ENCODE measurements around the gene DRP2.
"Not testable (repeated sequence)": the region's sequence is repeated elsewhere in the genome, so short reads cannot be mapped to it uniquely, and the experiment has no call there.

DRP2 gene

DNA sequence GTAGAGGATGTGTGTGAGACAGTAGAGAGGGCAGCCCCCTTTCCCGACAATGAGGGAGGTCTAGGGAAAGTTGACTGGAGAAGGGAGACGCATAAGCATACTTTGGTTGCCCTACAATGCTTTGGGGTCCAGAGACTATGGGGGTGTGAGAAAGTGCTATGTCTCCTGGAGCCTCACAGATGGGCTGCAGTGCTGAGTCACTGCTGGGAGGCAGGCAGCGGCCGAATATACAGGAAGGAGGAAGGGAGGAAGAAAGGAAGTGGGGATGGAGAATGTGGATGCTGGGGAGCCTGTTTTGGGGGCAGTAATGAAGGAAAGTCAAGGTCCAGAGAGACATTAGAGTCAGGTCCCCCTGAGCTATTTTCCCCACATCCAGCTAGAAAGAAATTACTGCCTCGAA, 12.7 kb downstream of the DRP2 start:
- no peak for DNase-seq (ENCODE audit: low spot score)

DNA sequence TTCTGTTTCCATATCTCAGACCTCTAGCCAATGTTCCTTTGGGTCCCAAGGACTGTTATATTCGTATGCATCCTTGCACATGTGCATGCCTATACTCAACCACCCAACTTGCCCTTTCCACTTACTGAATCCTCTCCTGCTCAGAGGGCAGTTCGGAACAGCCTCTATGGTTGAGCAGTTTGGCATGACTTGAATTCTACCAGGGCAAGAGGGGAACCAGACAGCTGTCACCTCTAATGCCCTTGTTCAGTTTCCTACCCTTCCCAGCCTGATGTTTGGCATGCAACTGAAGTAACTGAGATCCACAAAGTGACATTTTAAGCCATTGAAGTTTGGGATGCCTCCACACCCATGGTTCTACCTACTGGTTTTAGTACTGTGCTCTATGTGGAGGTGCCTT, 17.5 kb downstream of the DRP2 start:
- no peak for DNase-seq (ENCODE audit: low spot score)

DNA sequence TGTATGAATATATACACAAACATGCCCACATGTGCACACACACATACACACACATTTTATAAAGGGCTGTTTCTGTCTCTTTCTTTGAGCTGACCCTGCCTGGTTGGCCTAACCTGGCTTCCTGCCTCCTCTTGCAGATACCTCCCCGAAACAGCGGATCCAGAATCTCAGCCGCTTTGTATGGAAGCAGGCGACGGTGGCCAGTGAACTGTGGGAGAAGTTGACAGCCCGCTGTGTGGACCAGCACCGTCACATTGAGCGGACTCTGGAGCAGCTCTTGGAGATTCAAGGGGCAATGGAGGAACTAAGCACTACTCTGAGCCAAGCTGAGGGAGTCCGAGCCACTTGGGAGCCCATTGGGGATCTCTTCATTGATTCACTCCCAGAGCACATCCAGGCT, 21.9 kb downstream of the DRP2 start:
- DNase-seq (ENCODE audit: low spot score) = no peak

- peak; percentile 35 for DNase-seq (ENCODE audit: low spot score)
Observed at GRCh38 chrX:101252634-101253033, 33.0 kb downstream of the DRP2 start.

DNA sequence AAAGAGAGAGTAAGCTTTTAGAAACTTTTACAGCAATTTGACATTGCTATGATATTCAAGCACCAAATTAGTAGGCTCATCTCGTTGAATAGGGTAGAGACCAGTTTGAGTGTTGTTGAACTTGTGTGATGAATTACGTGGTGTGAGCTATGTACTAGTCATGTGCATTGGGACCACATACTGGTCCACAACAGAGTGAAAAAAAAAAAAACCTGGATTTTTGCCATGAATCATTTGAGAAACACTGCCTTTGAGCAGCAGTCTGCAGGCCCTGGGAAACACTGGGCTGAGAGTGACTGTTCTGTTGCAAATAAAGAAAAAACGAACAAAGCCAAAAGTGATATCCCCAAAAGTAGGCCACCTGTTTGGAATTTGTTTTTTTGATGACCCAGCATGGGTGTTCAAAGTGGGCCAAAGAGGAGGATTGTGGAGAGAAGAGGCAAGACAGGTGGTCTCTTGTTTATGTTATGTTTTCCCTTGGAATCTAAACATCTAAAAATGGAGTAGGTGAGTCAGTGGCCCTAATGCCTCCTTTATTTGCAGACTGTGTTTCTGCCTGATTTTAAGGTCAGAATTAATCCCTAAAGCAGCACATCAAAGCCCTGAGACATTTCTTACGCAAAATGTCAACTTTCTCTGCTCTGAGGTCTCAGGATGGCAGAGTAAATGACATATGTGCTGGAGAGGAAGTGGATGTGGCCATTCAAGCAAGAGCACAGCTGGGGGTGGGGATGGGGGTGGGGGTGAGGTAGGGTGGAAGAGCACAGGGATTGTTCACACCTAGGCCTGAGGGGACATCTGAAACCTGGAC, 38.1 kb downstream of the DRP2 start:
- peak; percentile 17 for DNase-seq (ENCODE audit: low spot score)

- no peak for DNase-seq (ENCODE audit: low spot score)
Observed at GRCh38 chrX:101258259-101258581, 38.6 kb downstream of the DRP2 start.

GRCh38 chrX:101260435-101260834, 40.8 kb downstream of the DRP2 start:
- peak; percentile 29 for DNase-seq (ENCODE audit: low spot score)

DNA sequence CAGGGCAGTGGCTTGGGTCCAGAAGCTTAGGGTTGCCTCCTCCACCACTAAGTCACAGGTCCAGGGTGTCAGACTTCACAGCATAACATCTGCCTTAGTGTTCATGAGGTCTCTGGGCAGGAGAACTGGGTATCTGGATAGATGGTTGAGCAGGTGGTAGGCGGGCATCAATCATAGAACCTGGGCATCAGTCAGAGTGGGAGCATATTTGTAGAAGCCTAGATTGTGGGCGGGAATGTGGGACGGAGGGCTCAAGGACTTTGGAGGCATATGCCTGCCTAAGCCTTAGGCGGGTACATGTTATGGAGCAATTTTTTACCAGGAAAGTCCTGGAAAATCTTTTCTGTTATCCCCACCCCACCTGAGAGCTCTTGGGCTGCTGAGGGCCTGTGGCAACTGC, 43.0 kb downstream of the DRP2 start:
- DNase-seq (ENCODE audit: low spot score) = no peak

DNA sequence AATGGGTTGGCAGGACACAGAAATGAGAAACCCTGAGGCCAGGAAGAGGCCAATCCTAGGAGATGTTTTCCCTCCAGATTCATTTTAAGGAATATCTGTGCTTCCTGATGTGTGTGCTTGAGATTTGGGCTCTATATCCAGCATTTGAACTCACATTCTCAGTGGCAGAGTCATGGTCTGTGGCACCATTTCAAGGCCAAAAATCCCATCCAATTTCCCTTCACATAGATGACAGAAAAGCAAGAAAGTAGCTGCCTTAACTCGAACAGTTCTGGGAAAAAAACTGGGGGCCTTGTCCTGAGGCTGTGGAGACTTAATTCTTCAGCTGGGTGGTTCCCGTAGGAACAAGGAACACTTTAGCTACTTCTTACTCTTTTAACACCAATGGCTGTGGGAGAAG, 44.2 kb downstream of the DRP2 start:
- peak; percentile 14 for DNase-seq (ENCODE audit: low spot score)

DNA sequence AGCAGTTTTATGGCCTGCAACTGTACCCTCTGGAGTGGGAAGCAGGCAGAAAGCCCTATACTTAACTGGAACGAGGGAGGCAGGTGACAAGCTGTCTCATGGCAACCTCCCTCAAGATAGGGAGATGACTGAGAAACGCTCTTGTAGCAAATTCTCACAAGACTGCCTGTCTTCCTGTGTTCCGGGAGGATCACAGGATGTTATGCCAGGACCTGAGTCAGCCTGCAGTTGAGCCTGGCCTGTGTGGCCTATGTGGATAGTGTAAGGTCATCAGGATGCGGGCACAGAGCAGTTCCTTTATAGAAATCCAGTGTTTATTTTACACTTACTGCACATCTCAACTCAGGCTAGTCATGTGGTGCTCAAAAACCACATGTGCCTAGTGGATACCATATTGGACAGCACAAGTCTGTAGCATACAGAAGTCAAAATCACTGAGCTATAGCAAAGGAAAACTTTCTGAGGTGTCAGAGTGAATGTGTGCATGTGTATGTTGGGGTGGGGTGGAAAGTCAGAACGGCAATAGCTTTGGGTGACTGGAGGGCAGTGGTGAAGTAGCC, 46.4 kb downstream of the DRP2 start:
- DNase-seq (ENCODE audit: low spot score) = peak; percentile 22

GRCh38 chrX:101274198-101274597, 54.6 kb downstream of the DRP2 start:
- DNase-seq (ENCODE audit: low spot score) = no peak

DNA sequence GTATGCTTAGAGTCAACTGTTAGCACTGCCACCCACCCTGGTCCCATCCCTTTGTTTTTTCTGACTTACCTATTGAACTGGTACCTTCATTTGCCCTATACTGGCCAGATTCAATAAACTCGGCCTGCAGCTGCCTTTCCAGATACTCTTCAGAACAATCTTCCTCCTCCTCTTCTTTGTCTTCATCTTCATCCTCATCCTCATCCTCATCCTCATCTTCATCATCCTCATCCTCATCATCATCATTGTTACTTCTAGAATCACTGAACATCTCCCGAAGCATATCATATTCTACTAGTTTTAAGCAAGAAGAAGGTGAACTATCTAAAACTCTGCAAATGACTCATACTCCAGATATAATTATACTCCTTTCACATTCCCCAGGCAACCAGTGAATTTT, 56.7 kb downstream of the DRP2 start:
- DNase-seq (ENCODE audit: low spot score) = no peak

- DNase-seq (ENCODE audit: low spot score) = peak; percentile 47
Observed at GRCh38 chrX:101287402-101287801, 67.8 kb downstream of the DRP2 start.

GRCh38 chrX:101290957-101291603, 71.5 kb downstream of the DRP2 start, which contains the start of gene TAF7L:
TSS of gene TAF7L (minus strand) at chrX:101291334. CDS start at chrX:101287543, 3,791 bp downstream.
- DNase-seq (ENCODE audit: low spot score) = no peak

GRCh38 chrX:101295603-101296002, 76.0 kb downstream of the DRP2 start:
- DNase-seq (ENCODE audit: low spot score) = not testable (repeated sequence)

DNA sequence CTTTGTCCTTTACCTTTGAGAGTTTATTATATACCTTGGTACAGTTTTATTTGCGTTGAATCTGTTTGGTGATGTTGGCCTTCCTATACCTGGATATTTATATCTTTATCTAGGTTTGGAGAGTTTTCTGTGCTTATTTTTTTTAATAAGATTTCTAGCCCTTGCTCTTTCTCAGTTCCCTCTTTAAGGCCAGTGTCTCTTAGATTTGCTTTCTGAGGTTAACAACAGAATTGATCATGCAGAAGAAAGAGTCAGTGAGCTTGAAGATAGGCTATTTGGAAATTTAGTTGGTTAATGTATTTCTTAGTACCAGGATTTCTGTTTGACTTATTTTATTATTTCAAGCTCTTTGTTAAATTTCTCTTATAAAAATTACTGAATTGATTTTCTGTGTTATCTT, 84.2 kb downstream of the DRP2 start:
- DNase-seq (ENCODE audit: low spot score) = no peak

All from AG08395 (cell line).